Measurements from ENCODE around the gene CAB39L. TPM values are rescaled to one million over a fixed set of nuclear protein-coding genes. Genes with fewer than 3 reads are reported as not detected.
A peak's percentile ranks its signal among the peaks of the same experiment; 100 is the strongest.

Gene CAB39L
- total RNA-seq (2022) (3.2 and 4.5 TPM in 2 replicates), Bru-seq, nascent RNA (percentile 46 among the genes with signal in this experiment), BruChase-seq, experiment 1, labeled RNA remaining after a 6-hour chase (percentile 43 among the genes with signal in this experiment), BruChase-seq, experiment 2, labeled RNA remaining after a 2-hour chase (percentile 39 among the genes with signal in this experiment)
- long read RNA-seq, partial matches to known transcripts, result 0 of 4 reads
- long read RNA-seq, other reads (novel, unspliced or antisense), result 2 of 4 reads

DNA sequence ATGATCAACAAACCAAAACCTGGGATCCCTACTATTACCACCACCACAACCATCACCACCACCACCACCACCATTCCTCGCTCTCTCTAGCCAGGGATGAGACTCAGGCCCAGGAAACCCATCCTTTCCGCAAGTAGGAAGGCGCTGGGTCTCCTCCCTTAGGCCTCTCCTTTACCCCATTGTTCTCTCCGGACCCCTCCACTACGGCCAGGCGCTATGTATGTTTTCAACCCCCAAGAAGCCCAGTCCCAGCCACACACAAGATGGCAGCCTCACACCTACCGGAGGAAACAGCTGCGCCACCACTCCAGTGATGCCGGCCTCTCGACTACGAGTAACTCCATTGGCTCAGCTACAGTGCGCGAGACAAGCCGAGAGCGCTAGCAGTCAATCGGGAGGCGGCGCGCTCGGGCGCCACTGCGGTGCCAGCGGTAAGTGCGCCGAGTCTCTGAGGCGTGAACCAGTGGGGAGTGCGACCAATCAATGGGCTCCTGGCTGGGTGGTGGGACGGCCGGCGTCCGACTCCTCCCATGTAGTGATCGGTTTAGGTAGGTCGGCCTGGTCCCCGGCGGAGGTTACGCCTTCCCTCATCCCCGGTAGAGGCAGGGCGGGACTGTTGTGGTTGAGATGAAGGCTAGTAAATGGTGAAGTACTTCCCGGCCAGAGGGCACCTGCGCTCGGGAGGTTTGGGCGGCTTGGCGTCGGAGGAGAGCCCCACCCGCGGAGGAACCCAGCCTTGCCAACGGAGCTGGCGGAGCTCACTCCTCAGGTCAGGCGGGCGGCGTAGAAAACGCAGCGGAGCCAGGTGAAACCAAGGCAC is at the start of gene CAB39L, which contains the start of gene SETDB2:
CAB39L (minus strand) TSS at position 361 of the 820 bp plus-strand sequence. CDS start 61,154 bp downstream, outside the sequence.
SETDB2 (plus strand) TSS at position 571 of the 820 bp plus-strand sequence. CDS start 7,620 bp downstream, outside the sequence.
- intact Hi-C loops (cut with micrococcal nuclease; ENCODE audit: unreplicated experiment), result no loop called here
- Mint-ChIP-seq H3K4me3 (ENCODE audit: low read depth, unreplicated experiment) (peak within 1 kb of the TSS; percentile 80), H3K27me3 (ENCODE audit: unreplicated experiment) (no peaks in the 10 kb centered on the region), H3K27ac (ENCODE audit: unreplicated experiment) (peak within 1 kb of the TSS; percentile 81), H3K36me3 (ENCODE audit: insufficient read depth, unreplicated experiment) (peaks cover 35% of the 10 kb centered on the region), H3K4me1 (ENCODE audit: low read depth, unreplicated experiment) (peaks cover 5% of the 10 kb centered on the region), H3K9me3 (ENCODE audit: low read depth, unreplicated experiment) (no peaks in the 10 kb centered on the region)
- DNase-seq, result peak; percentile 96
- TF ChIP-seq CTCF (IDR thresholded peaks at IDR 0.05; ENCODE audit: unreplicated experiment), result no peak
- CTCF ChIA-PET, result interaction anchor here (0.7 to 1.6 kb wide), 5 partner anchors 43 to 862 kb away, joined by 3 to 4 read pairs (median 3); partner anchors contain the start of gene KPNA3
- no TSS peak for BruUV-seq (replicated peaks)

DNA sequence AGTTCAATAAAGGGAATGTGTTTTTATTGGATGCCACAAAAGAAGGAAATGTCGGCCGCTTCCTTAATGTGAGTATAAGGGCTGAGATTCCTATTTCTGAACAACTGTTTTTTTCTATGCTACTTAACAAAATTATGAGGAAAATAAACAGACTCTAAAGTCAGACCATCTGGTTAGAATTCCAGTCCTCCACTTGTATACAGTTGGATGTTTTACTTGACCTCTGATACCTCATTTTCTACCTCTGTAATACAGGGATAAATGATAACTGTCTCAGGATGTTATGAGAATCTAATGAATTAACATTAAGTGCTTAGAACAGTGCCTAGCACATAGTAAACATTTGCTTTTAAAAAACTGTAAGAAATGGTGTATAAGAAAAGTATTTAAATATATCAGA is 44.7 kb upstream of the CAB39L start:
- peaks cover 2% of the 10 kb centered on the region for H3K4me1 Mint-ChIP-seq (ENCODE audit: low read depth, unreplicated experiment)
- TF ChIP-seq CTCF (IDR thresholded peaks at IDR 0.05; ENCODE audit: unreplicated experiment), result no peak
- CTCF ChIA-PET, result no interaction called here
- intact Hi-C loops (cut with micrococcal nuclease; ENCODE audit: unreplicated experiment), result no loop called here
- no TSS peak for BruUV-seq (replicated peaks)
- no peaks in the 10 kb centered on the region for H3K36me3 Mint-ChIP-seq (ENCODE audit: insufficient read depth, unreplicated experiment)
- H3K27ac Mint-ChIP-seq (ENCODE audit: unreplicated experiment), result no peak overlapping the region
- no peak overlapping the region for H3K4me3 Mint-ChIP-seq (ENCODE audit: low read depth, unreplicated experiment)
- no peak for DNase-seq
- no peaks in the 10 kb centered on the region for H3K9me3 Mint-ChIP-seq (ENCODE audit: low read depth, unreplicated experiment)
- H3K27me3 Mint-ChIP-seq (ENCODE audit: unreplicated experiment), result no peaks in the 10 kb centered on the region

- H3K27ac Mint-ChIP-seq (ENCODE audit: unreplicated experiment), result no peak overlapping the region
- no peaks in the 10 kb centered on the region for H3K27me3 Mint-ChIP-seq (ENCODE audit: unreplicated experiment)
- intact Hi-C loops (cut with micrococcal nuclease; ENCODE audit: unreplicated experiment), result no loop called here
- no peaks in the 10 kb centered on the region for H3K9me3 Mint-ChIP-seq (ENCODE audit: low read depth, unreplicated experiment)
- no peak overlapping the region for H3K4me3 Mint-ChIP-seq (ENCODE audit: low read depth, unreplicated experiment)
- BruUV-seq (replicated peaks), result no TSS peak
- TF ChIP-seq CTCF (IDR thresholded peaks at IDR 0.05; ENCODE audit: unreplicated experiment), result no peak
- CTCF ChIA-PET, result no interaction called here
- H3K4me1 Mint-ChIP-seq (ENCODE audit: low read depth, unreplicated experiment), result no peaks in the 10 kb centered on the region
- H3K36me3 Mint-ChIP-seq (ENCODE audit: insufficient read depth, unreplicated experiment), result no peaks in the 10 kb centered on the region
- DNase-seq, result no peak
Measured at GRCh38 chr13:49481788-49482187, 37.9 kb upstream of the CAB39L start.

DNA sequence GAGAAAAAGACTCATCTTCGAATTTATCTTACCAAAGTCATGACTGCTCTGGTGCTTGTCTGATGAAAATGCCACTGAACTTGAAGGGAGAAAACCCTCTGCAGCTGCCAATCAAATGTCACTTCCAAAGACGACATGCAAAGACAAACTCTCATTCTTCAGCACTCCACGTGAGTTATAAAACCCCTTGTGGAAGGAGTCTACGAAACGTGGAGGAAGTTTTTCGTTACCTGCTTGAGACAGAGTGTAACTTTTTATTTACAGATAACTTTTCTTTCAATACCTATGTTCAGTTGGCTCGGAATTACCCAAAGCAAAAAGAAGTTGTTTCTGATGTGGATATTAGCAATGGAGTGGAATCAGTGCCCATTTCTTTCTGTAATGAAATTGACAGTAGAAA is 32.7 kb upstream of the CAB39L start:
- no TSS peak for BruUV-seq (replicated peaks)
- Mint-ChIP-seq H3K4me3 (ENCODE audit: low read depth, unreplicated experiment) (no peak overlapping the region), H3K36me3 (ENCODE audit: insufficient read depth, unreplicated experiment) (no peaks in the 10 kb centered on the region), H3K4me1 (ENCODE audit: low read depth, unreplicated experiment) (no peaks in the 10 kb centered on the region), H3K27me3 (ENCODE audit: unreplicated experiment) (no peaks in the 10 kb centered on the region), H3K9me3 (ENCODE audit: low read depth, unreplicated experiment) (no peaks in the 10 kb centered on the region), H3K27ac (ENCODE audit: unreplicated experiment) (no peak overlapping the region)
- intact Hi-C loops (cut with micrococcal nuclease; ENCODE audit: unreplicated experiment), result no loop called here
- CTCF ChIA-PET, result no interaction called here
- no peak for TF ChIP-seq CTCF (IDR thresholded peaks at IDR 0.05; ENCODE audit: unreplicated experiment)
- DNase-seq, result no peak
